ENCODE measurements around the gene ARID5B.

GRCh38 chr10:61878740-61879068, 22.8 kb upstream of the ARID5B start:
- TF ChIP-seq BHLHE40 (IDR thresholded peaks at IDR 0.05; ENCODE audit: borderline replicate concordance) (no peak), SUZ12 (IDR thresholded peaks at IDR 0.05) (no peak), ELF4 (IDR thresholded peaks at IDR 0.05) (no peak), ZNF384 (IDR thresholded peaks at IDR 0.05) (no peak), FOXM1 (IDR thresholded peaks at IDR 0.05; ENCODE audit: borderline replicate concordance) (no peak), SP1 (IDR thresholded peaks at IDR 0.05) (no peak), PKNOX1 (IDR thresholded peaks at IDR 0.05) (no peak), NFRKB (IDR thresholded peaks at IDR 0.05) (no peak)

Data from HEK293T (cell line).